Activated CD4-positive, alpha-beta T cell treated with anti-CD3 and anti-CD28 coated beads, Interleukin-2, amount 10 ng/mL, durations not matched to agents 24 days and 14 days (primary cell): ENCODE data around the gene B4GALT1. TPM values are rescaled to one million over a fixed set of nuclear protein-coding genes. Genes with fewer than 3 reads are reported as not detected.

ENCODE experiments used
- DNase-seq: peaks from one replicate; pipeline ENCODE4 v3.0.0; 2022
- H3K27ac Mint-ChIP-seq: one replicate; pipeline ENCODE4 v1.8.0; 2022; ENCODE audit warnings: mild to moderate bottlenecking, mixed read lengths
- H3K27me3 Mint-ChIP-seq: one replicate; pipeline ENCODE4 v1.8.0; 2022; ENCODE audit warnings: mixed read lengths
- H3K36me3 Mint-ChIP-seq: one replicate; pipeline ENCODE4 v1.8.0; 2022; ENCODE audit warnings: low read depth, mild to moderate bottlenecking, mixed read lengths
- H3K4me1 Mint-ChIP-seq: one replicate; pipeline ENCODE4 v1.8.0; 2021; ENCODE audit warnings: mixed read lengths
- H3K4me3 Mint-ChIP-seq: one replicate; pipeline ENCODE4 v1.8.0; 2022; ENCODE audit warnings: mild to moderate bottlenecking, moderate library complexity, mixed read lengths
- H3K9me3 Mint-ChIP-seq: one replicate; pipeline ENCODE4 v1.8.0; 2021; ENCODE audit warnings: mixed read lengths
- intact Hi-C: fragments of 100-400 bp; cut with micrococcal nuclease; formaldehyde crosslinking; loops from one replicate; pipeline ENCODE4 v1.15.1; 2023
- total RNA-seq: library from RNA; stranded (reverse); gene quantifications from 2 replicates; pipeline ENCODE4 v1.2.3, GENCODE V29; 2022

The B4GALT1 gene, protein sequence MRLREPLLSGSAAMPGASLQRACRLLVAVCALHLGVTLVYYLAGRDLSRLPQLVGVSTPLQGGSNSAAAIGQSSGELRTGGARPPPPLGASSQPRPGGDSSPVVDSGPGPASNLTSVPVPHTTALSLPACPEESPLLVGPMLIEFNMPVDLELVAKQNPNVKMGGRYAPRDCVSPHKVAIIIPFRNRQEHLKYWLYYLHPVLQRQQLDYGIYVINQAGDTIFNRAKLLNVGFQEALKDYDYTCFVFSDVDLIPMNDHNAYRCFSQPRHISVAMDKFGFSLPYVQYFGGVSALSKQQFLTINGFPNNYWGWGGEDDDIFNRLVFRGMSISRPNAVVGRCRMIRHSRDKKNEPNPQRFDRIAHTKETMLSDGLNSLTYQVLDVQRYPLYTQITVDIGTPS
- total RNA-seq, result 53.8 and 55.7 TPM in 2 replicates

DNA sequence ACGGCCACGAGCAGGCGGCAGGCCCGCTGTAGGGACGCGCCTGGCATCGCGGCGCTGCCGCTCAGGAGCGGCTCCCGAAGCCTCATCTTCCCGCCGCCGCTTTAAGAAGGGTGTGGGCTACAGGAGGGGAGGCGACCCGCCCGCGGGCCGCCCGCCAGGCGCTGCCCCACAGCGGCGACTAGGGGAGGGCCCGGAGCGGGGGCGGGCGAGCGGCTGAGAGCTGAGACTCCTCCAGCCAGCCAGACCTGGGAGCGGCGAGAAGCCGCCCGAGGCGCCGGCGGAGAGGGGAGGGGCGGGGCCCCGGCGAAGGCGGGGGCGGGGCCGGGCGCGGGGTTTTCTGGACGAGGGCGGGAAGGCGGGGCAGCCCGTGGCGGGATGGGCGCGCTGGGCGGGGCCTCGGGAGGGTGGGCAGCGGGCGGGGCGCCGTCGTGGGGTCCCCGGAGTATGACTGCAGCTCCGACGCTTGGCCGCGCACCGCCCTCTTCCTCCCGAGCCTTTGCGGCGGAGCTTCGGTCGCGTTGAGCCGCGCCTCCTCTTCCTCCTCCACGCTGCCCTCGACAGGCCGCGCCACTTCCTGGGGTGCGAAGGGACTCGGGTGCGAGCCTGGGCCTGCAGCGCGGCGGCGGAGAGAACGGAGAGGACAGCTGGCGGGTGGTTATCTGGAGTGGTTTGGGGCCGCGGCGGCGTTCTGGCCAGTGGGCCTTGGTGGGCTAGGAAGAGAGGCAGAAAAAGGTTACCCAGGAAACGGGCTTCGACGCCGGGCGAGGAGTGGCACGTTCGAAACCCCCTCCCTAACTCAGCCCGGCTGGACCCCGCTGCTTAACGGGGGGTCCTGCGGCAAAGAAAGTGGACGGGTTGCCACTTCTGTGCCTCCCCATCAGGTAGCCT is at the start of gene B4GALT1:
B4GALT1 (minus strand) TSS at position 253 of the 888 bp plus-strand sequence; CDS start at position 86, 167 bp downstream.
- DNase-seq, result peak; percentile 97
- Mint-ChIP-seq H3K27ac (peak within 1 kb of the TSS; percentile 98), H3K36me3 (peaks cover 21% of the 10 kb centered on the region), H3K9me3 (no peaks in the 10 kb centered on the region), H3K4me3 (peak within 1 kb of the TSS; percentile 95), H3K27me3 (no peaks in the 10 kb centered on the region), H3K4me1 (peaks cover 65% of the 10 kb centered on the region)
- intact Hi-C loops, result loop anchor here (1.0 to 5.0 kb wide), 8 partner anchors 8 to 280 kb away; partner anchors contain the start of genes AQP3, BAG1, DNAJA1 and NFX1

DNA sequence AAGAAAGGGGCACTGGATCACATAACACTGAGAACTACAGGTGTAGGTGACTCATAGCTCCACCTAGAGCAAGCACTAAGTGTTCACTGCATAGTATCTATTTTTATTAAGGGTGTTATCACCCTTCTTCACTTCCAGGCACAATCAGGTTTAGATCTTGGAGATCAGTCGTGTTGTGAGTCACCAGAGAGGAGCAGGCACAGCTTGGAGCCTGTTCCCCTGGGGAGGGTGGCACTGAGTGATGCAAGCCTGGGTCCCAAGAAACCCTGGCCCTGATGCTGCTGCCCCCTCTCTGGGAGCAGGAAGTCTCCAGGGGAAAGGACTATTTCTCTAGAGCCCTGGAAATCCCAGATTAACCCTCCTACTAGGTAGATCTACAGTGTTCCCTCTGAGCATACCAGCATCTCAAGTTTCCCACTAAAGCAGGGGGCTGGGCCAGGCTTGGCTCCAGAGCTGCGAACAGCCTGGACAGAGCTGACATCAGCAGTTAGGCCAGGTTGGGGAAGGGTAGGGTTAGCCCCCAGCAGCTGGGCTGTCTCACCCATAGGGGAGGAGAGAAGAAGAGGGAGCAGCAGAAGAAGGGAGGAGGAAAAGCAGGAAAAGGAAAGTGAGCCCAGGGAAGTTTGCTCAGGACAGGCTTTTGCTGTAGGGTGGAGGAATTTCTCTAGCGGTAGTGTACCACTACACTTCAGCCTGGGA is 44.7 kb upstream of the B4GALT1 start:
- intact Hi-C loops, result no loop called here
- Mint-ChIP-seq H3K27me3 (peaks cover 19% of the 10 kb centered on the region), H3K9me3 (peaks cover 4% of the 10 kb centered on the region), H3K36me3 (no peaks in the 10 kb centered on the region), H3K27ac (no peak overlapping the region), H3K4me3 (no peak overlapping the region), H3K4me1 (peaks cover 9% of the 10 kb centered on the region)
- no peak for DNase-seq

DNA sequence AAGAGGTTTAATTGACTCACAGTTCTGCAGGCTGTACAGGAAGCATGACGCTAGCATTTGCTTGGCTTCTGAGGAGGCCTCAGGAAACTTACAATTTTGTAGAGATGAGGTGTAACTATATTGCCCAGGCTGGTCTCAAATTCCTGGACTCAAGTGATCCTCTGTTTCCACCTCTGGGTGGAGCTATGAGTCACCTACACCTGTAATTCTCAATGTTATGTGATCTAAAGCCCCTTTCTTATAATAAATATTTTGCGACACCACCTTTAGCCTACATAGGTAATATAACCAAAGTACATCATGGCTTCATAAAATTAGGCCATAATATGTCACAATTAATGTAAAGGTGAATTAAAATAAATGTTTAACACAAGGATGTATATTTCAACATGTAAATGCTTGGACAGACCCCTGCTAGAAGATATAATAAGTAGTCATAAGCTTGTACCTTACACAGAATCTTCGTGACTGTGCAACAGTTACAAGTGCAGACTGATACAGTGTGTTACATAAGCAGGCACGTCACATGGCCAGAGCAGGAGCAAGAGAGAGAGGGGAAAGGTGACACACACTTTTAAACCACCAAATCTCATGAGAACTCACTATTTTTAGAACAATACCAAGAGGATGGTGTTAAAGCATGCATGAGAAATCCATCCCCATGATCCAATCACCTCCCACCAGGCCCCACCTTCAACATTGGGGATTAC is 43.0 kb upstream of the B4GALT1 start:
- no peak for DNase-seq
- Mint-ChIP-seq H3K4me1 (peaks cover 9% of the 10 kb centered on the region), H3K27me3 (peaks cover 15% of the 10 kb centered on the region), H3K36me3 (no peaks in the 10 kb centered on the region), H3K4me3 (no peak overlapping the region), H3K27ac (no peak overlapping the region), H3K9me3 (peaks cover 4% of the 10 kb centered on the region)
- intact Hi-C loops, result no loop called here

DNA sequence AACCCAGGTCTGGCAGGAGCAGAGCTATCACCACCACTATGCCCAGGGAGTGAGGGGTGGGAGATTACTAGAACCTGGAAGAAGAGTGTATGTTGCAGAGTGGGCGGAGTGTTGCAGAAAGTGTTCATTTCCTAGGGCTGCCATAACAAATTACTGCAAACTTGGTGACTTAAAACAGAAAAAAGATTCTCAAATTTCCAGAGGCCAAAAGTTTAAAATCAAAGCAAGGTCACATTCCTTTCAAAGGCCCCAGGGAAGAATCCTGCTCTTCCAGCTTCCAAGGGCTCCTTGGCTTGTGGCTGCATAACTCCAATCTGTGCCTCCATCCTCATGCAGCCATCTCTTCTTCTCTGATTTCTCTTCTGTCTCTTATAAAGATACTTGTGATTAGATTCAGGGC is 42.3 kb upstream of the B4GALT1 start:
- Mint-ChIP-seq H3K27me3 (peaks cover 13% of the 10 kb centered on the region), H3K27ac (no peak overlapping the region), H3K4me1 (peaks cover 5% of the 10 kb centered on the region), H3K36me3 (no peaks in the 10 kb centered on the region), H3K9me3 (peaks cover 4% of the 10 kb centered on the region), H3K4me3 (no peak overlapping the region)
- DNase-seq, result no peak
- intact Hi-C loops, result no loop called here

DNA sequence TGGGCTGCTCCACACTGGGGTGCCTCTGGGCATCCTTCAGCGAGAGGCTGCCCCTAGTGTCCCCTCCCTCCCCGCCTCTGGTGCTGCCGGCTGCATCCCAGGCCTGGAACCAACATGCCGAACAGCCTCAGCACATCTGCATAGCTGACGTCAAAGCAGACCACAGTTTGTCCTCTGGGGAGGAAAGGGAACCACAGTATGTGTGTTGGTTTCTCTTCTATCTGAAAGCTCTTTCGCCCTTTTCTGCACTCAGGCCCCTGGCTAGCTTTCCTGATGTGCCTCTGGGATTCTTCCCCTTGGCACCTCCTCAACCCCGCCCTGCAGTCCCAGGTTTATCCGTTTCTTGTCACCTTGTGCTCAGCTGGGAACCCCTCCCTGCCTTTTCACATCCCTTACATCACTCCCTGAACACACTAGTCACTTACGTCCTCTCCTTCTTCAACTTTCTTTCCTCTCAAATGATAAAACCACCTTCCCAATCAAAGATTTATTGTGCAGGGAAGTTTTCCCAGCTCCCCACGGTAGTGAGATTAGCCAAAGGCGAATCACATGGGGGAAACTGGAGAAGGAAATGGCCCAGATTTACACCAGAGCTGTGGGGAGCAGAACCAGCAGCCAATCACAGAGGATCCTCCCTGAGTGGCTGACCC is 35.5 kb upstream of the B4GALT1 start:
- DNase-seq, result peak; percentile 86
- intact Hi-C loops, result no loop called here
- H3K4me1 Mint-ChIP-seq, result peaks cover 16% of the 10 kb centered on the region
- H3K27me3 Mint-ChIP-seq, result peaks cover 18% of the 10 kb centered on the region
- peak overlapping the region; percentile 45 for H3K4me3 Mint-ChIP-seq
- H3K9me3 Mint-ChIP-seq, result peaks cover 4% of the 10 kb centered on the region
- peak overlapping the region; percentile 81 for H3K27ac Mint-ChIP-seq
- H3K36me3 Mint-ChIP-seq, result no peaks in the 10 kb centered on the region

DNA sequence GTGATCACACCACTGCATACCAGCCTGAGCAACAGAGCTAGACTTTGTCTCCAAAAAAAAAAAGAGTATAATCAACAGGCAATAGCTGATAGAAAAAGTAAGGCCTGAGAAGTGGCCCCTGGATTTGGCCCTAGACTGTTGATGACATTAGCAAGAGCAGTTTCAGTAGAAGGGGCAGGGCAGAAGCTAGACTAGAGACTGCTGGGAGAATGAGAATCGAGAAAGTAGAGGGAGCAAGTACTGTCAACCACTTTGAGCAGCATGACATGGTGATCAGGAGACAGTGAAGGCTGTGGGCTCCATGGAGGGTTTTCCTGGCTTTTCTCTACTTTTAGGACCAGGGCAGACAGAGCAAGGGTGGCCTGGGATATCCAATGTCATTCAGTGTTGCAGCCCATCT is 34.9 kb upstream of the B4GALT1 start:
- Mint-ChIP-seq H3K27ac (peak overlapping the region; percentile 81), H3K36me3 (no peaks in the 10 kb centered on the region), H3K4me1 (peaks cover 16% of the 10 kb centered on the region), H3K4me3 (peak overlapping the region; percentile 45), H3K27me3 (peaks cover 21% of the 10 kb centered on the region), H3K9me3 (peaks cover 2% of the 10 kb centered on the region)
- no peak for DNase-seq
- intact Hi-C loops, result no loop called here

DNA sequence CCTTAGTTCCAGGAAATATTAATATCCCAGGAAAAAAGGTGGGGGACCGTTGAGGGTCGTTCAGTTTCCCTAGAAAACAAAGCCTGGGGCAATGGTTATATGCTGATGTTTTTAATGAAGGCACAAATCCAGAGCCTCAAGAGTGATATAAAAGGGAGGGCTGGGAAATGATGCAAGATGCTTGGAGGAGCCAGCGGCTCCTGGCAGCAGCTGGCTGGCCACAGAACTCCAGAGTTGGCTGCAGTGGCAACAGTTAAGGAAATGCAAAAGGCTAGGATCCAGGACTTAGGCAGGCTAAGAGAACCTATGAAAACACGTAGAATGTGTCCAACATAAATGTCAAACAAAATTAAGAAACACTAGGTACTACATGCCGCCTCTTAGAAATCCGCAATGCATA is 31.0 kb upstream of the B4GALT1 start:
- intact Hi-C loops, result no loop called here
- Mint-ChIP-seq H3K27me3 (peaks cover 7% of the 10 kb centered on the region), H3K9me3 (no peaks in the 10 kb centered on the region)

DNA sequence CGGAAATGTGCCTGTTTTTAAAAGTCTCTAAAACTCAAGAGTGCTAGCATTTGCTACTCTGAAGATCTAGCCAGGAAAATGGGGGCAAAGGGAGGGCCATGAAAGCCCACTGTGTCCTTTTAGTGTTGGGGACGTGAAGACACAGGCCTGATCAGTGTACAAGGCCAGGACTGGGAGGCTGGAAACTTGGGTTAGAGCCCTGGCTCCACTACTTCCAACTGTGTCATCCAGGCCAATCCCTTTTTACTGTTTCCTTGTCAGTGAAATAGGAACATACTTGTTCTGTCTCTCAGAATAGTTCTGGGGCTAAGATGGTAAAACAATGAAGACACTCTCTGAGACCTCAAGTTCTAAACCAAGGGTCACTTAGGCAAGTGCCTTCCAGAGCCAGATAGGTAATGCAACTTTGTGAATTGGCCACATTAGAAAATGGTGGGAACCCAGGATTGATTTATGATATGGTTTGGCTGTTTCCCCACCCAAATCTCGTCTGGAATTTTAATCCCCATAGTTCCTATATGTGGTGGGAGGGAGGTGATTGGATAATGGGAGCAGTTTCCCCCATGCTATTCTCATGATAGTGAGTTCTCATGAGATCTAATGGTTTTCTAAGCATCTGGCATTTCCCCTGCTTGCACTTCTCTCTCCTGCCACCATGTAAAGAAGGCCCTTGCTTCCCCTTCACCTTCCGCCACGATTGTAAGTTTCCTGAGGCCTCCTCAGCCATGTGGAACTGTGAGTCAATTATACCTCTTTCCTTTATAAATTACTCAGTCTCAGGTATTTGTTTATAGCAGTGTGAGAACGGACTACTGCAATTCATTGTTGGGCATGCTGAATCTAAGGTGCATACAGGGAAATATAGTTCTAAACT is 30.4 kb upstream of the B4GALT1 start:
- H3K27ac Mint-ChIP-seq, result no peak overlapping the region
- no peaks in the 10 kb centered on the region for H3K9me3 Mint-ChIP-seq
- no peaks in the 10 kb centered on the region for H3K36me3 Mint-ChIP-seq
- H3K4me1 Mint-ChIP-seq, result peaks cover 10% of the 10 kb centered on the region
- intact Hi-C loops, result no loop called here
- no peak overlapping the region for H3K4me3 Mint-ChIP-seq
- DNase-seq, result no peak
- H3K27me3 Mint-ChIP-seq, result peaks cover 10% of the 10 kb centered on the region

More for the DNA sequence above, 31.0 kb upstream of the B4GALT1 start:
- H3K27ac Mint-ChIP-seq, result no peak overlapping the region
- DNase-seq, result no peak
- no peak overlapping the region for H3K4me3 Mint-ChIP-seq
- H3K4me1 Mint-ChIP-seq, result peaks cover 16% of the 10 kb centered on the region
- no peaks in the 10 kb centered on the region for H3K36me3 Mint-ChIP-seq

DNA sequence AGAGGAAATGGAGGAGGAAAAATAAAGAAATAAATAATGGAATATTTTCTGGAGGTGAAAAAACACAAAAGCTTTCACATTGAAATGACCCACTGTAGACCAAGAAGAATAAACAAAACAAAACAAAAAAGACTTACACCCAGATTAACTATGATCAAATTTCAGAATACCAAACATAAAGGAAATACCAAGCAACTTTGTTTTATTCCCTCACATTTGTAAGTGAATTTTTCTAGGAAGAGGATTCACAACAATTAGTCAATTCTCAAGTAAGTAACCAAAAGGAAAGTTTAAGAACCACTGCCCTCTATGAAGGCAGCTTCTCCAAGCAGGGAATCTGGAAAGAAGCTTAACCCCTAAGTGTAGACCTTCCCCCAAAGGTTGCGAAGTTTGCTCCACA is 29.6 kb upstream of the B4GALT1 start:
- Mint-ChIP-seq H3K9me3 (no peaks in the 10 kb centered on the region), H3K4me3 (no peak overlapping the region), H3K4me1 (peaks cover 2% of the 10 kb centered on the region), H3K27me3 (peaks cover 11% of the 10 kb centered on the region), H3K36me3 (no peaks in the 10 kb centered on the region), H3K27ac (no peak overlapping the region)
- intact Hi-C loops, result no loop called here
- no peak for DNase-seq

DNA sequence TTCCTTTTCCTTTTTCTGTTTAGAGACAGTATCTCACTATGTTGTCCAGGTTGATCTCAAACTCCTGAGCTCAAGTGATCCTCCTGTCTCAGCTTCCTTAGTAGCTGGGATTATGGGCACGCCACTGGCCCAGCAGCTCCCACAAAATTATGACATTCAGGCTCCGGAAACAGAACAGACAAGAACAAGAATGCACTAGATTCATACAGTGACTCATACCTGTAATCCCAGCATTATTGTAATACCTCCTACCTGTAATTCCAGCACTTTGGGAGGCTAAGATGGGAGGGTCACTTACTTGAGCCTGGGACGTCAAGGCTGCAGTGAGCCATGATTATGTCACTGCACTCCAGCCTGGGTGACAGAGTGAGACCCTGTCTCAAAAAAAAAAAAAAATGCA is 26.7 kb upstream of the B4GALT1 start:
- intact Hi-C loops, result no loop called here
- Mint-ChIP-seq H3K9me3 (no peaks in the 10 kb centered on the region), H3K4me1 (no peaks in the 10 kb centered on the region), H3K4me3 (no peak overlapping the region), H3K36me3 (no peaks in the 10 kb centered on the region), H3K27me3 (peaks cover 23% of the 10 kb centered on the region), H3K27ac (no peak overlapping the region)
- no peak for DNase-seq

DNA sequence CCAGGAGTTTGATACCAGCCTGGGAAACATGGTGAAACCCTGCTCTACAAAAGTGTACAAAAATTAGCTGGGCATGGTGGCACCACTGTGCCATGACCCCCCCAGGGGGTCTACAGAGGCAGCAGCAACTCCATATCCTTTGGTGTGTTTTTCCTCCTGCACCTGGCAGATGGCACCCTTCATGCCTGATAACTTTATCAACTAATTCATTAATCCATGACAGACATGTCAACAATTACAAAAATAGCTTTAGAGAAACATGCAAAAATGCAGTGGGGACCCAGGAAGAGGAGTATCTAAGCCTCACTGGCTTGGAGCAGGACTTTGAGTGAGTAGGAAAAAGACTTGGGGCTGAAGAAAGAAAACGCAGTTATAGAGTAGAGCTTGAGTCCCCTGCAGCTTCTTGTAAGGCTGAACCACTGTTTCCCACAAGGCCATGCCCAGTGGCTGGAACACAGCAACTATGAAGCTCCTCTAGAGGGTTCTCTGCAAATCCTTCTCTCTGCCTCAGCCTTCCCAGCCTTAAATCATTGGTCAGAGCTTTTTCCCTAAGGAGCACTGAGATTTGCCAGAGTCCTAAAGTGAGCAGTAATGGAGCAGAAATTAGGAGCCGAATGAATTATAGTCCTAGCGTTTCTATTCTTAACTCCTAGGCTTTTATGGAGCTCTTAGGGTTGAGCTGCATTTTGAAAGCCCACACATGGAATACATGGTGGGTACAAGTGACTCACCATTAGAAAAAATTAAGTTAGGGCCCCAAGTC is 25.5 kb upstream of the B4GALT1 start:
- intact Hi-C loops, result no loop called here
- H3K9me3 Mint-ChIP-seq, result no peaks in the 10 kb centered on the region
- no peak overlapping the region for H3K4me3 Mint-ChIP-seq
- no peaks in the 10 kb centered on the region for H3K36me3 Mint-ChIP-seq
- no peak for DNase-seq
- H3K27ac Mint-ChIP-seq, result no peak overlapping the region
- no peaks in the 10 kb centered on the region for H3K4me1 Mint-ChIP-seq
- peaks cover 20% of the 10 kb centered on the region for H3K27me3 Mint-ChIP-seq
